ENCODE data around the gene ZNF587.

DNA sequence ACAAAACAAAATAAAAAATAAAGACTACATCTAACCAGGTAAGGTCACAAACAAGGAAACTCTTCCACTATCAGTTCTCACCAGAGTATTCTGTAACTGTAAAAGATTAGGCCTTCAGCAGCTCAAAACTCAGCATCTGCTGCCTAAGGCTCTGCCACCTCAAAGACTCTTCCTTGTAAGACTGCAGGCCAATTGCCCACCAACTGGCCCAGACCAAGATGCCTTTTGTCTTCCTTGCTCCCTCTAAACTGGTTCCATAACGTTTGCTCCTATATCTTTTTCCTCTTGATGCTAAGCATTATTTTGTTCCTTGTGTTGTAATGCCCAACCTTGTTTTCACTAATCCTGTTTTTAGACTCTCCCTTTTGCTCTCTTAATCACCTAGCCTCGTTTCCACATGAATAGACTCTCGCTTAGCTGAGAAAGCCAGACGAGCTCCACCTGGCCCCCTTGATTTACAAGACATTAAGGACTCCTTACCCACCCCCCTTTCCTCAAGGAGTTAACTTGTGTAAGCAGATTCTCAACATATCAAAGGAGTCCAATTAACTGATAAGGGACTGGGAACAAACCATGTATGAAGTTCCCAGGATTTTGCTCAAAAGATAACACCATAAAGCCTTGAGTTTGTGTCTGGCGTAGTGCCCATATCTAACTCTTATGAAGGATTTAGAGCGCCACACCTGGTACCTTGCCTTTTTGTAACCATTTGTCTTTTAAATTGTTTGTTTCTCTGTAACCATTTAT lies 37.7 kb downstream of the ZNF587 start:
- TF ChIP-seq, protein P1, sequence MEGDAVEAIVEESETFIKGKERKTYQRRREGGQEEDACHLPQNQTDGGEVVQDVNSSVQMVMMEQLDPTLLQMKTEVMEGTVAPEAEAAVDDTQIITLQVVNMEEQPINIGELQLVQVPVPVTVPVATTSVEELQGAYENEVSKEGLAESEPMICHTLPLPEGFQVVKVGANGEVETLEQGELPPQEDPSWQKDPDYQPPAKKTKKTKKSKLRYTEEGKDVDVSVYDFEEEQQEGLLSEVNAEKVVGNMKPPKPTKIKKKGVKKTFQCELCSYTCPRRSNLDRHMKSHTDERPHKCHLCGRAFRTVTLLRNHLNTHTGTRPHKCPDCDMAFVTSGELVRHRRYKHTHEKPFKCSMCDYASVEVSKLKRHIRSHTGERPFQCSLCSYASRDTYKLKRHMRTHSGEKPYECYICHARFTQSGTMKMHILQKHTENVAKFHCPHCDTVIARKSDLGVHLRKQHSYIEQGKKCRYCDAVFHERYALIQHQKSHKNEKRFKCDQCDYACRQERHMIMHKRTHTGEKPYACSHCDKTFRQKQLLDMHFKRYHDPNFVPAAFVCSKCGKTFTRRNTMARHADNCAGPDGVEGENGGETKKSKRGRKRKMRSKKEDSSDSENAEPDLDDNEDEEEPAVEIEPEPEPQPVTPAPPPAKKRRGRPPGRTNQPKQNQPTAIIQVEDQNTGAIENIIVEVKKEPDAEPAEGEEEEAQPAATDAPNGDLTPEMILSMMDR (IDR thresholded peaks at IDR 0.05), result no peak
- no peak for TF ChIP-seq POLR2A (IDR thresholded peaks at IDR 0.05)
